SK-N-SH (cell line): ENCODE data around the gene HYAL2. TPM values are rescaled to one million over a fixed set of nuclear protein-coding genes. Genes with fewer than 3 reads are reported as not detected.
A peak's percentile ranks its signal among the peaks of the same experiment; 100 is the strongest.

Experiments
- CTCF ChIA-PET: fragments of 300-600, 350-600 bp; formaldehyde crosslinking; extraction: SDS; loops from one replicate; lab custom pipeline; 2021; lab: Yijun Ruan, JAX
- POLR2A ChIA-PET: fragments of 350-600 bp; sonication (Branson Sonifier 250); formaldehyde crosslinking; extraction: SDS; loops from one replicate; lab custom pipeline; 2020; ENCODE audit warnings: antibody characterized with exemption, inconsistent platforms; lab: Yijun Ruan, JAX
- DNase-seq: peaks from one replicate; pipeline ENCODE4 v3.0.0; 2012
- H2AFZ ChIP-seq: fragments of 200-600 bp; sonication (generic); 2 replicates; pipeline ENCODE4 v1.8.1; 2016; ENCODE audit warnings: antibody characterized with exemption, mild to moderate bottlenecking, low read depth
- H3F3A ChIP-seq: fragments of 200-600 bp; sonication (generic); replicated peaks from 2 replicates; pipeline ENCODE3; 2016; ENCODE audit warnings: antibody characterized with exemption, mild to moderate bottlenecking; ENCODE audit not compliant: insufficient read depth
- H3K27ac ChIP-seq, 2 experiments: fragments of 200-500 bp in 1 of 2; fragments of 200-600 bp in 1 of 2; sonication (Bioruptor generic) in 1 of 2; sonication (generic), shearing (Covaris generic) in 1 of 2; 2 replicates each; pipeline versions ENCODE4 v1.5.1 to v1.6.1; 2014 to 2016; ENCODE audit warnings: low read depth in 2 of 2, inconsistent platforms in 1 of 2, low read length in 1 of 2, mild to moderate bottlenecking in 1 of 2, mixed read lengths in 1 of 2
- H3K27me3 ChIP-seq: fragments of 200-600 bp; sonication (generic), shearing (Covaris generic); 2 replicates; pipeline ENCODE4 v1.6.1; 2016; ENCODE audit warnings: mixed run types; ENCODE audit not compliant: insufficient read depth
- H3K36me3 ChIP-seq, 2 experiments: fragments of 200-500 bp in 1 of 2; fragments of 200-600 bp in 1 of 2; sonication (Bioruptor generic) in 1 of 2; sonication (generic) in 1 of 2; replicated peaks in 1 of 2; 2 replicates each; pipeline versions ENCODE3 to v1.5.1; 2014 to 2016; ENCODE audit warnings: low read length in 1 of 2, mild to moderate bottlenecking in 1 of 2; ENCODE audit not compliant: insufficient read depth in 2 of 2, control insufficient read depth in 1 of 2
- H3K4me1 ChIP-seq, 2 experiments: fragments of 200-500 bp in 1 of 2; fragments of 200-600 bp in 1 of 2; sonication (Bioruptor generic) in 1 of 2; sonication (generic), shearing (Covaris generic) in 1 of 2; 2 replicates each; pipeline versions ENCODE4 v1.5.1 to v1.6.1; 2014 to 2016; ENCODE audit warnings: low read depth in 1 of 2, low read length in 1 of 2, mixed run types in 1 of 2; ENCODE audit not compliant: insufficient read depth in 2 of 2, control insufficient read depth in 1 of 2
- H3K4me2 ChIP-seq: fragments of 200-600 bp; sonication (generic), shearing (Covaris generic); 2 replicates; pipeline ENCODE4 v1.6.1; 2017; ENCODE audit warnings: mixed run types
- H3K4me3 ChIP-seq, 2 experiments: fragments of 200-500 bp in 1 of 2; fragments of 200-600 bp in 1 of 2; sonication (Bioruptor generic) in 1 of 2; sonication (generic), shearing (Covaris generic) in 1 of 2; 2 replicates each; pipeline versions ENCODE4 v1.5.1 to v1.8.1; 2014 to 2016; ENCODE audit warnings: low read depth in 2 of 2, inconsistent platforms in 1 of 2, low read length in 1 of 2, mild to moderate bottlenecking in 1 of 2, mixed read lengths in 1 of 2, moderate library complexity in 1 of 2
- H3K79me2 ChIP-seq: fragments of 200-600 bp; sonication (generic); 2 replicates; pipeline ENCODE4 v1.8.1; 2017; ENCODE audit warnings: mild to moderate bottlenecking; ENCODE audit not compliant: insufficient read depth
- H3K9ac ChIP-seq: fragments of 200-600 bp; sonication (generic); 2 replicates; pipeline ENCODE4 v1.6.1; 2017; ENCODE audit warnings: mixed run types
- H3K9me2 ChIP-seq: fragments of 200-600 bp; sonication (generic); 2 replicates; pipeline ENCODE4 v1.6.1; 2017; ENCODE audit warnings: mixed run types
- H3K9me3 ChIP-seq: fragments of 200-600 bp; sonication (generic); 2 replicates; pipeline ENCODE4 v1.6.1; 2017; ENCODE audit warnings: mixed run types, mild to moderate bottlenecking, moderate library complexity
- H4K20me1 ChIP-seq: fragments of 200-600 bp; sonication (generic); 2 replicates; pipeline ENCODE4 v1.6.1; 2017; ENCODE audit warnings: mild to moderate bottlenecking, mixed run types; ENCODE audit not compliant: insufficient read depth
- CHD2 ChIP-seq: fragments of 150-350 bp; IDR thresholded peaks from 2 replicates; pipeline ENCODE4 v1.6.1; 2018; ENCODE audit warnings: low read length; ENCODE audit not compliant: partially characterized antibody
- CTCF ChIP-seq: fragments of 200-600 bp; sonication (generic); IDR thresholded peaks from 2 replicates; pipeline ENCODE4 v1.6.1; 2017; ENCODE audit warnings: antibody characterized with exemption, mild to moderate bottlenecking, moderate library complexity
- ELF1 ChIP-seq: IDR thresholded peaks from 2 replicates; pipeline ENCODE4 v1.4.0; 2012
- FOXM1 ChIP-seq: IDR thresholded peaks from 2 replicates; pipeline ENCODE4 v1.4.0; 2012; ENCODE audit warnings: low read depth, mild to moderate bottlenecking
- GABPA ChIP-seq: IDR thresholded peaks from 2 replicates; pipeline ENCODE4 v1.4.0; 2012; ENCODE audit warnings: low read depth, mild to moderate bottlenecking
- MEF2A ChIP-seq: IDR thresholded peaks from 2 replicates; pipeline ENCODE4 v1.4.0; 2012; ENCODE audit warnings: low read depth, borderline replicate concordance
- MXI1 ChIP-seq: IDR thresholded peaks from 2 replicates; pipeline ENCODE4 v1.6.1; 2012; ENCODE audit warnings: mild to moderate bottlenecking, low read depth, low read length, improper control_type of control experiment
- POLR2AphosphoS5 ChIP-seq: IDR thresholded peaks from 2 replicates; pipeline ENCODE4 v1.6.1; 2012; ENCODE audit warnings: low read depth, low read length
- RCOR1 ChIP-seq: fragments of 150-350 bp; IDR thresholded peaks from 2 replicates; pipeline ENCODE4 v1.6.1; 2017; ENCODE audit warnings: antibody characterized with exemption, low read length
- RFX5 ChIP-seq: IDR thresholded peaks from 2 replicates; pipeline ENCODE4 v1.6.1; 2012; ENCODE audit warnings: mild to moderate bottlenecking, improper control_type of control experiment, low read length
- SIN3A ChIP-seq: IDR thresholded peaks from 2 replicates; pipeline ENCODE4 v1.6.1; 2012; ENCODE audit warnings: low read depth, mild to moderate bottlenecking, low read length, moderate library complexity, borderline replicate concordance
- TAF1 ChIP-seq: IDR thresholded peaks from 2 replicates; pipeline ENCODE4 v1.6.1; 2012; ENCODE audit warnings: low read depth, mild to moderate bottlenecking, low read length, moderate library complexity, borderline replicate concordance
- TCF12 ChIP-seq: IDR thresholded peaks from 2 replicates; pipeline ENCODE4 v1.4.0; 2012
- WGBS: methylation state at CpG from one replicate; pipeline ENCODE4 v1.1.6; 2017; ENCODE audit warnings: low lambda C conversion rate; 5-methylcytosine and 5-hydroxymethylcytosine counted together
- polyA plus RNA-seq, 3 experiments: library from polyadenylated mRNA; depleted of rRNA; stranded (reverse); fragments of >200 nt; gene quantifications; 2 replicates each; pipeline ENCODE4 v1.2.3, GENCODE V29; 2012
- TF ChIP-seq, protein P1 (sequence below): IDR thresholded peaks from 2 replicates; pipeline ENCODE4 v1.6.1; 2012; ENCODE audit warnings: mild to moderate bottlenecking, low read depth, low read length, moderate library complexity
- TF ChIP-seq, protein P2 (sequence below): fragments of 150-350 bp; IDR thresholded peaks from 2 replicates; pipeline ENCODE4 v1.6.1; 2016; ENCODE audit warnings: mild to moderate bottlenecking, low read depth, low read length
- TF ChIP-seq, protein P3 (sequence below): IDR thresholded peaks from 2 replicates; pipeline ENCODE4 v1.4.0; 2012; ENCODE audit warnings: low read depth
- TF ChIP-seq, protein P4 (sequence below): IDR thresholded peaks from 2 replicates; pipeline ENCODE4; 2012

HYAL2 gene
- polyA plus RNA-seq, 1 of the 3 experiments (the other 2 are of a cell fraction) = 135 TPM

DNA sequence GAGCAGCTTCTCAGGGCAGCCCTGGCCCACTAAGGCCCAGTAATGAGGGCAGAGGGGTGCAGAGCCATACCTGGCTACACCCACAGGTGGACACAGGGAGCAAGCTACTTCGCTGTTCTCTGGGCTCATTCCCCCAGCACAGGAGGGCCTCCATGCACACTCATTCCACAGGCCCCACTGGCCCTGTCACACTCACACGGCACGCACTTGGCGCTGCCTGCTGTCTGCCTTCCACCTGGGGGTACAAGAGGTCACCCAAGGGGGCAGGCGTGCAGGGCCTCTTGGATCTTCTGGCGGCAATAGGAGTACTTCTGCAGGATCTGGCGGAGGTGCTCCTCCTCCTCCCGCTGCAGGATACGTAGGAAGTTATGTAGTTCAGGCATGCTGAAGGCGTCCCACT lies 7.8 kb upstream of the HYAL2 start (continued):
- no peak for TF ChIP-seq CTCF
- TF ChIP-seq, protein P1, sequence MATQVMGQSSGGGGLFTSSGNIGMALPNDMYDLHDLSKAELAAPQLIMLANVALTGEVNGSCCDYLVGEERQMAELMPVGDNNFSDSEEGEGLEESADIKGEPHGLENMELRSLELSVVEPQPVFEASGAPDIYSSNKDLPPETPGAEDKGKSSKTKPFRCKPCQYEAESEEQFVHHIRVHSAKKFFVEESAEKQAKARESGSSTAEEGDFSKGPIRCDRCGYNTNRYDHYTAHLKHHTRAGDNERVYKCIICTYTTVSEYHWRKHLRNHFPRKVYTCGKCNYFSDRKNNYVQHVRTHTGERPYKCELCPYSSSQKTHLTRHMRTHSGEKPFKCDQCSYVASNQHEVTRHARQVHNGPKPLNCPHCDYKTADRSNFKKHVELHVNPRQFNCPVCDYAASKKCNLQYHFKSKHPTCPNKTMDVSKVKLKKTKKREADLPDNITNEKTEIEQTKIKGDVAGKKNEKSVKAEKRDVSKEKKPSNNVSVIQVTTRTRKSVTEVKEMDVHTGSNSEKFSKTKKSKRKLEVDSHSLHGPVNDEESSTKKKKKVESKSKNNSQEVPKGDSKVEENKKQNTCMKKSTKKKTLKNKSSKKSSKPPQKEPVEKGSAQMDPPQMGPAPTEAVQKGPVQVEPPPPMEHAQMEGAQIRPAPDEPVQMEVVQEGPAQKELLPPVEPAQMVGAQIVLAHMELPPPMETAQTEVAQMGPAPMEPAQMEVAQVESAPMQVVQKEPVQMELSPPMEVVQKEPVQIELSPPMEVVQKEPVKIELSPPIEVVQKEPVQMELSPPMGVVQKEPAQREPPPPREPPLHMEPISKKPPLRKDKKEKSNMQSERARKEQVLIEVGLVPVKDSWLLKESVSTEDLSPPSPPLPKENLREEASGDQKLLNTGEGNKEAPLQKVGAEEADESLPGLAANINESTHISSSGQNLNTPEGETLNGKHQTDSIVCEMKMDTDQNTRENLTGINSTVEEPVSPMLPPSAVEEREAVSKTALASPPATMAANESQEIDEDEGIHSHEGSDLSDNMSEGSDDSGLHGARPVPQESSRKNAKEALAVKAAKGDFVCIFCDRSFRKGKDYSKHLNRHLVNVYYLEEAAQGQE = no peak

DNA sequence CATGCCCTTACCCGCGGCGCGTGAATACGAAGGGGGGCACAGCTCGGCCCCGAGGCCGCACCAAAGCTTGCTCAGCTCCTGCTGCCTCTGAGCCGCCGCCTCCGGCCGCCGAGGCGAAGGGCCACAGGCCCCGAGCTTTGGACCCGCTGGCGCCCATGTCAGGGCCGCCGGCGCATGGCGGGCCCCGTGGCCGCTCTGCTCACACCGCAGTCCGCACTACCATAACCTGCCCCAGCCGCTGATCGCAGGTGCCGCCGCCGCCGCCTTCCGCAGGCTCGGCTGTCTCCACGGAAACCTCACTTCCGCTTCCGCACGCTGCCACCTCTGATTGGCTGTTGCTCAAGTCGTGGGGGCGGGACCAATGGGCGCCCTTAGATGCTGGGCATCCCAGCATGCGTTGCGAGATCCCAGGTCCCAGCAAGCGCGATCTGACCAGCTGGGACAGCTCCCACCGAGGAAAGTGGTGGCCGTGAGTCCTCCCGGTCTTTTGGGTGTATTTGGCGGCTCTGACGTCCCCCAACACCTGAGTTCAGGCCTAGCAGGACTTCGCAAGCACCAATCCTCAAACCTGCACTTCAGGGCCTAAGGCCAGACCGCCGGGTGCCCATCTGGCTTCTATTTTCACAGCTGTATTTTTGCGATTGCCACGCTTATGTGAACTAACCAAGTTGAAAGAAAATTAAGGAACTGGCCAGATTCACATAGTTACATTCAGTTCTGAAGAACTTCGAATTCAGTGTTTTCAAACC lies 5.6 kb upstream of the HYAL2 start, which contains the start of gene TUSC2:
TSS of gene TUSC2 (minus strand) at position 281 of the 749 bp plus-strand sequence. CDS start at position 157, 124 bp downstream.
- H3K4me3 ChIP-seq = peak within 1 kb of the TSS; percentile 88 to 97
- H3K9ac ChIP-seq = peak within 1 kb of the TSS; percentile 77
- no peaks in the 10 kb centered on the region for H4K20me1 ChIP-seq
- DNase-seq = peak; percentile 97
- H3K4me2 ChIP-seq = peak within 1 kb of the TSS; percentile 87
- H3K27ac ChIP-seq = peak within 1 kb of the TSS; percentile 46 to 90
- H3K36me3 ChIP-seq = peaks cover 10 to 47% of the 10 kb centered on the region in 2 experiments
- H3K9me2 ChIP-seq = no peaks in the 10 kb centered on the region
- 2% methylated on average over 33 of the region's 55 CpGs for WGBS
- ChIA-PET CTCF (interaction anchor here (0.9 to 2.3 kb wide), 8 partner anchors 8 to 136 kb away, joined by 3 to 10 read pairs (median 7); partner anchors contain the start of gene HYAL1), POLR2A (interaction anchor here (0.8 to 2.5 kb wide), 6 partner anchors 10 to 241 kb away, joined by 3 to 38 read pairs (median 4); partner anchors contain the start of genes CYB561D2, HEMK1, HYAL3 and NAA80)
- H3F3A ChIP-seq = peaks cover 37% of the 10 kb centered on the region
- H3K4me1 ChIP-seq = peaks cover 0 to 17% of the 10 kb centered on the region in 2 experiments; a peak in 2 of 4 replicates
- no peaks in the 10 kb centered on the region for H3K27me3 ChIP-seq
- H3K9me3 ChIP-seq = no peaks in the 10 kb centered on the region
- H3K79me2 ChIP-seq = peaks cover 49% of the 10 kb centered on the region
- 0 out of 2 replicates have a peak within 1 kb of the TSS, but pooled peaks have one; percentile 61 for H2AFZ ChIP-seq
- TF ChIP-seq FOXM1 (no peak), CHD2 (peak; percentile 69), MXI1 (peak; percentile 77; the same call in 1 of the 2 replicates), RFX5 (no peak), TCF12 (no peak), POLR2AphosphoS5 (peak; percentile 87), SIN3A (peak; percentile 87; the same call in 1 of the 2 replicates), TAF1 (peak; percentile 74; the same call in 1 of the 2 replicates), GABPA (peak; percentile 94), RCOR1 (no peak), MEF2A (no peak), ELF1 (peak; percentile 90)
- TF ChIP-seq, protein P2, sequence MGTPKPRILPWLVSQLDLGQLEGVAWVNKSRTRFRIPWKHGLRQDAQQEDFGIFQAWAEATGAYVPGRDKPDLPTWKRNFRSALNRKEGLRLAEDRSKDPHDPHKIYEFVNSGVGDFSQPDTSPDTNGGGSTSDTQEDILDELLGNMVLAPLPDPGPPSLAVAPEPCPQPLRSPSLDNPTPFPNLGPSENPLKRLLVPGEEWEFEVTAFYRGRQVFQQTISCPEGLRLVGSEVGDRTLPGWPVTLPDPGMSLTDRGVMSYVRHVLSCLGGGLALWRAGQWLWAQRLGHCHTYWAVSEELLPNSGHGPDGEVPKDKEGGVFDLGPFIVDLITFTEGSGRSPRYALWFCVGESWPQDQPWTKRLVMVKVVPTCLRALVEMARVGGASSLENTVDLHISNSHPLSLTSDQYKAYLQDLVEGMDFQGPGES = peak; percentile 37; the same call in 1 of the 2 replicates
- TF ChIP-seq, protein P1 = peak; percentile 75
- TF ChIP-seq, protein P3, sequence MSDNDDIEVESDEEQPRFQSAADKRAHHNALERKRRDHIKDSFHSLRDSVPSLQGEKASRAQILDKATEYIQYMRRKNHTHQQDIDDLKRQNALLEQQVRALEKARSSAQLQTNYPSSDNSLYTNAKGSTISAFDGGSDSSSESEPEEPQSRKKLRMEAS = peak; percentile 64
- TF ChIP-seq, protein P4, sequence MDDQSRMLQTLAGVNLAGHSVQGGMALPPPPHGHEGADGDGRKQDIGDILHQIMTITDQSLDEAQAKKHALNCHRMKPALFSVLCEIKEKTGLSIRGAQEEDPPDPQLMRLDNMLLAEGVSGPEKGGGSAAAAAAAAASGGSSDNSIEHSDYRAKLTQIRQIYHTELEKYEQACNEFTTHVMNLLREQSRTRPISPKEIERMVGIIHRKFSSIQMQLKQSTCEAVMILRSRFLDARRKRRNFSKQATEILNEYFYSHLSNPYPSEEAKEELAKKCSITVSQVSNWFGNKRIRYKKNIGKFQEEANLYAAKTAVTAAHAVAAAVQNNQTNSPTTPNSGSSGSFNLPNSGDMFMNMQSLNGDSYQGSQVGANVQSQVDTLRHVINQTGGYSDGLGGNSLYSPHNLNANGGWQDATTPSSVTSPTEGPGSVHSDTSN = peak; percentile 60
